K562 (cell line): ENCODE results near the gene DALRD3. TPM values are rescaled to one million over a fixed set of nuclear protein-coding genes. Genes with fewer than 3 reads are reported as not detected.

Experiments
- ATAC-seq: fragments of 200-7000 bp; cut with Tn5 transposase; 3 replicates; pipeline ENCODE4 v1.9.1; 2020; ENCODE audit warnings: moderate library complexity
- BruUV-seq: library from RNA; stranded (reverse); fragments of 400-500 nt; replicated peaks from 2 replicates; lab custom pipeline; 2021; lab: Mats Ljungman, UMichigan
- CTCF ChIA-PET: fragments of 300-600 bp; formaldehyde crosslinking; extraction: SDS; loops from one replicate; lab custom pipeline; 2021; ENCODE audit warnings: low intra/inter-chr PET ratio; lab: Yijun Ruan, JAX
- POLR2A ChIA-PET: fragments of 300-600, 350-650 bp; sonication (Branson Sonifier 250); formaldehyde crosslinking; extraction: SDS; loops from one replicate; lab custom pipeline; 2021; ENCODE audit warnings: antibody characterized with exemption, inconsistent platforms; lab: Yijun Ruan, JAX
- DNase-seq, 4 experiments: peaks; one replicate each; pipeline versions ENCODE4 v3.0.0 to v3.0.0-alpha.2; 2011 to 2018; ENCODE audit warnings: low spot score in 3 of 4, mixed read lengths in 3 of 4; ENCODE audit errors: extremely low read depth in 1 of 4
- FAIRE-seq: peaks from 2 replicates; lab custom pipeline; 2011; peaks lifted over from hg19 to GRCh38; lab: Jason Lieb, UNC
- H2AFZ ChIP-seq: 2 replicates; pipeline ENCODE4 v1.6.0; 2011; ENCODE audit warnings: low read depth, low read length, control low read depth, inconsistent platforms
- H3K27ac ChIP-seq: fragments of 200-600 bp; 3 replicates; pipeline ENCODE4 v1.8.0; 2011; ENCODE audit warnings: low read depth, mild to moderate bottlenecking, control low read depth, inconsistent platforms, low read length, moderate library complexity, mixed read lengths; ENCODE audit errors: extremely low read depth
- H3K27me3 ChIP-seq, 2 experiments: fragments of 300-600 bp in 1 of 2; 2 replicates in 1 of 2; 3 replicates in 1 of 2; pipeline versions ENCODE4 v1.6.0 to v1.8.0; 2011; ENCODE audit warnings: inconsistent platforms in 2 of 2, low read length in 2 of 2, mild to moderate bottlenecking in 1 of 2, mixed read lengths in 1 of 2, moderate library complexity in 1 of 2; ENCODE audit not compliant: control insufficient read depth in 2 of 2, insufficient read depth in 2 of 2
- H3K36me3 ChIP-seq: fragments of 300-600 bp; 3 replicates; pipeline ENCODE4 v1.8.0; 2011; ENCODE audit warnings: mild to moderate bottlenecking, low read length, inconsistent platforms; ENCODE audit not compliant: control insufficient read depth, insufficient read depth
- H3K4me1 ChIP-seq, 2 experiments: fragments of 200-600 bp in 1 of 2; replicated peaks in 1 of 2; 2 replicates in 1 of 2; 3 replicates in 1 of 2; pipeline versions ENCODE4 v1.5.1 to v1.8.0; 2011; ENCODE audit warnings: inconsistent platforms in 2 of 2, low read length in 2 of 2, mild to moderate bottlenecking in 1 of 2, mixed read lengths in 1 of 2, moderate library complexity in 1 of 2; ENCODE audit not compliant: control insufficient read depth in 2 of 2, insufficient read depth in 2 of 2
- H3K4me2 ChIP-seq: 2 replicates; pipeline ENCODE4 v1.6.1; 2011; ENCODE audit warnings: low read length, control low read depth, inconsistent platforms, mixed read lengths; ENCODE audit not compliant: insufficient read depth
- H3K4me3 ChIP-seq: fragments of 200-600 bp; sonication (generic), shearing (Covaris generic); 2 replicates; pipeline ENCODE4 v1.5.1; 2016; ENCODE audit warnings: control low read depth, inconsistent platforms
- H3K79me2 ChIP-seq: fragments of 200-600 bp; 3 replicates; pipeline ENCODE4 v1.8.0; 2011; ENCODE audit warnings: low read length, inconsistent platforms; ENCODE audit not compliant: control insufficient read depth, insufficient read depth
- H3K9ac ChIP-seq, 2 experiments: 2 replicates each; pipeline versions ENCODE4 v1.6.0 to v1.6.1; 2011; ENCODE audit warnings: low read depth in 2 of 2, low read length in 2 of 2, control low read depth in 1 of 2, inconsistent platforms in 1 of 2, mild to moderate bottlenecking in 1 of 2, mixed read lengths in 1 of 2; ENCODE audit not compliant: insufficient read depth in 1 of 2
- H3K9me1 ChIP-seq: one replicate; pipeline ENCODE4 v1.6.0; 2011; ENCODE audit warnings: inconsistent platforms, mild to moderate bottlenecking, low read length, moderate library complexity; ENCODE audit not compliant: control insufficient read depth, insufficient read depth
- H3K9me3 ChIP-seq: replicated peaks from 2 replicates; pipeline ENCODE4 v1.5.1; 2011; ENCODE audit warnings: low read depth, low read length, inconsistent platforms; ENCODE audit not compliant: control insufficient read depth, insufficient read depth
- H4K20me1 ChIP-seq: replicated peaks from 2 replicates; pipeline ENCODE4 v1.6.1; 2011; ENCODE audit warnings: low read length, inconsistent platforms, mixed read lengths; ENCODE audit not compliant: control insufficient read depth, insufficient read depth
- BRCA1 ChIP-seq, 2 experiments: fragments of 450-650 bp in 1 of 2; sonication (generic) in 1 of 2; formaldehyde crosslinking in 1 of 2; IDR thresholded peaks; 2 replicates each; pipeline versions ENCODE4 v1.5.0 to v1.6.1; 2017 to 2020; ENCODE audit warnings: mild to moderate bottlenecking in 1 of 2, missing genetic modification reagents in 1 of 2
- CBX1 ChIP-seq: sonication (generic); IDR thresholded peaks from 2 replicates; pipeline ENCODE4 v1.6.1; 2016; ENCODE audit warnings: antibody characterized with exemption, low read depth, mild to moderate bottlenecking
- CREB5 ChIP-seq: fragments of 250-450 bp; sonication (Bioruptor Pico); IDR thresholded peaks from 2 replicates; pipeline ENCODE4 v1.5.0; 2020; ENCODE audit warnings: mild to moderate bottlenecking
- CREM ChIP-seq: IDR thresholded peaks from 2 replicates; pipeline ENCODE4 v1.6.1; 2014; ENCODE audit warnings: antibody characterized with exemption, low read depth
- JUN ChIP-seq, 2 experiments: sonication (generic) in 1 of 2; formaldehyde crosslinking in 1 of 2; IDR thresholded peaks; 2 replicates each; pipeline versions ENCODE4 v1.6.1 to v1.8.0; 2012 to 2022; ENCODE audit warnings: borderline replicate concordance in 2 of 2, mild to moderate bottlenecking in 2 of 2, improper control_type of control experiment in 1 of 2, low read depth in 1 of 2, low read length in 1 of 2, missing genetic modification reagents in 1 of 2
- NFYB ChIP-seq: IDR thresholded peaks from 2 replicates; pipeline ENCODE4 v1.6.1; 2011; ENCODE audit warnings: mild to moderate bottlenecking, moderate library complexity; ENCODE audit not compliant: insufficient read length; ENCODE audit errors: extremely low read depth
- PREB ChIP-seq: sonication (generic); formaldehyde crosslinking; IDR thresholded peaks from 2 replicates; pipeline ENCODE4 v1.8.1; 2023; ENCODE audit warnings: mild to moderate bottlenecking, missing genetic modification reagents
- PRMT5 ChIP-seq: sonication (generic); formaldehyde crosslinking; IDR thresholded peaks from 2 replicates; pipeline ENCODE4 v1.5.0; 2020; ENCODE audit warnings: missing genetic modification reagents
- RBFOX2 ChIP-seq: fragments of 200-400 bp; formaldehyde crosslinking; IDR thresholded peaks from 2 replicates; pipeline ENCODE4 v1.6.1; 2017; ENCODE audit warnings: low read depth, mild to moderate bottlenecking, low read length, moderate library complexity
- RFX5 ChIP-seq: IDR thresholded peaks from 2 replicates; pipeline ENCODE4 v1.6.1; 2011; ENCODE audit warnings: low read depth, mild to moderate bottlenecking, improper control_type of control experiment, low read length
- ZNF347 ChIP-seq: fragments of 450-650 bp; formaldehyde crosslinking; IDR thresholded peaks from 2 replicates; pipeline ENCODE4 v1.4.0; 2020; ENCODE audit warnings: low read depth, mild to moderate bottlenecking, moderate library complexity
- ZNF507 ChIP-seq: conservative IDR thresholded peaks from 2 replicates; pipeline ENCODE4 v1.6.1; 2017; ENCODE audit warnings: missing genetic modification characterization, missing compliant biosample characterization
- WGBS: fragments of 100-300 bp; shearing (Covaris generic); methylation state at CpG from one replicate; pipeline ENCODE4 v1.1.6; 2016; ENCODE audit warnings: low coverage, mixed read lengths; ENCODE audit not compliant: insufficient coverage; ENCODE audit errors: missing lambda C conversion rate; 5-methylcytosine and 5-hydroxymethylcytosine counted together
- in situ Hi-C: fragments of 300-500 bp; cut with MboI; formaldehyde crosslinking; loops from 4 replicates; pipeline ENCODE4 v1.15.0; 2018; ENCODE audit warnings: inconsistent platforms, mixed read lengths
- intact Hi-C: fragments of 100-400 bp; cut with micrococcal nuclease; formaldehyde crosslinking; loops from 2 replicates; pipeline ENCODE4 v1.14.2; 2022
- polyA plus RNA-seq, 8 experiments: library from polyadenylated mRNA; depleted of rRNA in 4 of 8; stranded (reverse) in 5 of 8; unstranded in 3 of 8; fragments of >200 nt; fragmentation: Nextera tagmentation in 2 of 8; fragmentation: Illumina TruSeq in 1 of 8; extraction: Ambion mirVana in 2 of 8; extraction: Trizol in 1 of 8; gene quantifications; 2 replicates each; pipeline versions ENCODE4 v1.2.1 to v1.2.3, GENCODE V29; 2011 to 2014; ENCODE audit warnings: inconsistent platforms in 1 of 8, missing spikeins in 1 of 8
- total RNA-seq, 7 experiments: library from RNA; depleted of rRNA in 6 of 7; stranded (reverse); fragments of >200 nt in 6 of 7; fragmentation: Illumina TruSeq in 2 of 7; extraction: Trizol in 2 of 7; gene quantifications; 2 replicates each; pipeline versions ENCODE4 v1.2.1 to v1.2.3, GENCODE V29; 2011 to 2021; ENCODE audit warnings: low replicate concordance in 1 of 7

DALRD3 gene
- total and polyA plus RNA-seq, 9 of the 15 experiments (the other 6 are each of a cell fraction or from before 2014, with no cell fraction given): 6.6 to 31.3 (median 14.4) TPM

- no peak for ATAC-seq
- H3K4me2 ChIP-seq: no peak overlapping the region
- no peaks in the 10 kb centered on the region for H3K27me3 ChIP-seq
- H2AFZ ChIP-seq: no peak overlapping the region
- no peak overlapping the region for H3K27ac ChIP-seq
- no peaks in the 10 kb centered on the region for H3K79me2 ChIP-seq
- TF ChIP-seq CREB5 (CRISPR knock-in tag): no peak
- TF ChIP-seq ZNF347 (CRISPR knock-in tag): no peak
- TF ChIP-seq CREM: no peak
- no peak for TF ChIP-seq NFYB
- no peak for TF ChIP-seq PREB (CRISPR knock-in tag)
- no peak for TF ChIP-seq PRMT5 (CRISPR knock-in tag)
- no peak for TF ChIP-seq JUN (IDR thresholded peaks at IDR 0.05; ENCODE audit: borderline replicate concordance, low read depth, low read length)
- no peak for TF ChIP-seq JUN (CRISPR knock-in tag; IDR thresholded peaks at IDR 0.05; ENCODE audit: borderline replicate concordance)
- no peak for TF ChIP-seq RBFOX2
- no peak for TF ChIP-seq CBX1
- TF ChIP-seq RFX5: no peak
- TF ChIP-seq BRCA1 (IDR thresholded peaks at IDR 0.05): no peak
- no peak for TF ChIP-seq BRCA1 (CRISPR knock-in tag; IDR thresholded peaks at IDR 0.05)
- no peak for TF ChIP-seq ZNF507
- TF ChIP-seq, all 486 proteins: peak for 0
- WGBS: 100% methylated on average over 4 of the region's 4 CpGs
- Histone ChIP-seq H3K9me3 (no peaks in the 10 kb centered on the region), H3K9ac (no peak overlapping the region), H3K36me3 (peaks cover 62% of the 10 kb centered on the region; the same call in 2 of the 3 replicates), H3K9me1 (no peaks in the 10 kb centered on the region), H4K20me1 (no peaks in the 10 kb centered on the region), H3K4me3 (no peak overlapping the region), H3K4me1 (no peaks in the 10 kb centered on the region; a peak in 1 of 5 replicates)
- ChIA-PET CTCF (no interaction called here), POLR2A (no interaction called here)
- intact Hi-C loops (no loop called here), in situ Hi-C loops (no loop called here)
- DNase-seq (no peak), FAIRE-seq (no peak)
- no TSS peak for BruUV-seq
These were observed 35.3 kb downstream of the DALRD3 start for GRCh38 chr3:48983096-48983495.
